GM21576 (cell line): ENCODE results near the gene BRF1.

ENCODE experiments used
- ATAC-seq: cut with Tn5 transposase; IDR thresholded peaks from one replicate; pipeline ENCODE4 v1.9.1; 2021; ENCODE audit warnings: mild to moderate bottlenecking, moderate library complexity; ENCODE audit not compliant: unreplicated experiment

The BRF1 gene

GRCh38 chr14:105244334-105244733 lies 56.5 kb downstream of the BRF1 start:
- no peak for ATAC-seq

- no peak for ATAC-seq
These were observed 59.2 kb downstream of the BRF1 start for GRCh38 chr14:105241641-105242040.

GRCh38 chr14:105240811-105241576 lies 59.8 kb downstream of the BRF1 start:
- ATAC-seq: no peak

GRCh38 chr14:105229099-105229655 lies 71.6 kb downstream of the BRF1 start:
- ATAC-seq: no peak

- no peak for ATAC-seq
These were observed 72.2 kb downstream of the BRF1 start for GRCh38 chr14:105228562-105228961.

- no peak for ATAC-seq
These were observed 73.5 kb downstream of the BRF1 start for GRCh38 chr14:105227346-105227745.

GRCh38 chr14:105226198-105226597 lies 74.6 kb downstream of the BRF1 start:
- ATAC-seq: no peak

- ATAC-seq: no peak
These were observed 75.8 kb downstream of the BRF1 start for GRCh38 chr14:105224845-105225570.

GRCh38 chr14:105223770-105224544 lies 76.8 kb downstream of the BRF1 start:
- ATAC-seq: no peak

- ATAC-seq: no peak
These were observed 77.5 kb downstream of the BRF1 start for GRCh38 chr14:105223260-105223659.

GRCh38 chr14:105221598-105222178 lies 79.1 kb downstream of the BRF1 start:
- ATAC-seq: no peak

- ATAC-seq: no peak
These were observed 79.9 kb downstream of the BRF1 start for GRCh38 chr14:105220699-105221597.

- ATAC-seq: no peak
These were observed 81.0 kb downstream of the BRF1 start for GRCh38 chr14:105219753-105220152.

GRCh38 chr14:105219043-105219612 lies 81.7 kb downstream of the BRF1 start:
- ATAC-seq: no peak

GRCh38 chr14:105218611-105219010 lies 82.2 kb downstream of the BRF1 start:
- ATAC-seq: no peak

GRCh38 chr14:105217774-105218173 lies 83.0 kb downstream of the BRF1 start:
- ATAC-seq: no peak

GRCh38 chr14:105216490-105217247 lies 84.1 kb downstream of the BRF1 start:
- ATAC-seq: no peak

GRCh38 chr14:105215602-105216001 lies 85.2 kb downstream of the BRF1 start:
- no peak for ATAC-seq
